IMR-90 (cell line): ENCODE measurements around the gene EPO. TPM values are rescaled to one million over a fixed set of nuclear protein-coding genes. Genes with fewer than 3 reads are reported as not detected.

Experiments used
- ATAC-seq: fragments of 200-7000 bp; cut with Tn5 transposase; 2 replicates; pipeline ENCODE4 v1.9.1; 2020; ENCODE audit warnings: low read depth, mild to moderate bottlenecking, moderate library complexity
- BruUV-seq: library from RNA; stranded (reverse); fragments of 400-500 nt; replicated peaks from 2 replicates; lab custom pipeline; 2021; lab: Mats Ljungman, UMichigan
- CTCF ChIA-PET: fragments of 300-600 bp; formaldehyde crosslinking; extraction: SDS; loops from one replicate; lab custom pipeline; 2021; ENCODE audit warnings: antibody characterized with exemption; lab: Yijun Ruan, JAX
- POLR2A ChIA-PET: fragments of 300-600 bp; sonication (Branson Sonifier 250); formaldehyde crosslinking; loops from one replicate; lab custom pipeline; 2022; ENCODE audit warnings: antibody characterized with exemption; ENCODE audit not compliant: unreplicated experiment; lab: Charles Lee
- DNase-seq: peaks from one replicate; pipeline ENCODE4 v3.0.0; 2013
- H2AFZ ChIP-seq: replicated peaks from 2 replicates; pipeline ENCODE3; 2013; ENCODE audit warnings: low read length, mild to moderate bottlenecking; ENCODE audit not compliant: poor library complexity
- H2AK5ac ChIP-seq: 2 replicates; pipeline ENCODE4 v1.6.1; 2013; ENCODE audit warnings: low read depth, low read length, inconsistent platforms
- H2AK9ac ChIP-seq: replicated peaks from 2 replicates; pipeline ENCODE3; 2013; ENCODE audit warnings: mild to moderate bottlenecking, low read depth, low read length, moderate library complexity; ENCODE audit not compliant: poor library complexity
- H2BK120ac ChIP-seq: 2 replicates; pipeline ENCODE4 v1.6.1; 2013; ENCODE audit warnings: low read depth, low read length, inconsistent platforms
- H2BK15ac ChIP-seq: 3 replicates; pipeline ENCODE4 v1.6.1; 2013; ENCODE audit warnings: low read depth, low read length, inconsistent platforms
- H2BK20ac ChIP-seq: 2 replicates; pipeline ENCODE4 v1.6.1; 2013; ENCODE audit warnings: low read depth, mild to moderate bottlenecking, inconsistent platforms, low read length, moderate library complexity
- H2BK5ac ChIP-seq: 2 replicates; pipeline ENCODE4 v1.6.1; 2013; ENCODE audit warnings: mild to moderate bottlenecking, low read depth, low read length, inconsistent platforms; ENCODE audit not compliant: poor library complexity, severe bottlenecking
- H3K14ac ChIP-seq: replicated peaks from 2 replicates; pipeline ENCODE4 v1.6.1; 2013; ENCODE audit warnings: low read depth, low read length, inconsistent platforms
- H3K18ac ChIP-seq: 2 replicates; pipeline ENCODE4 v1.6.1; 2013; ENCODE audit warnings: low read depth, low read length, control low read depth
- H3K23ac ChIP-seq: 2 replicates; pipeline ENCODE4 v1.6.1; 2013; ENCODE audit warnings: low read depth, low read length, inconsistent platforms
- H3K27ac ChIP-seq: 2 replicates; pipeline ENCODE4 v1.5.1; 2013; ENCODE audit warnings: mild to moderate bottlenecking, control low read depth, low read length; ENCODE audit not compliant: insufficient read depth
- H3K27me3 ChIP-seq: 2 replicates; pipeline ENCODE4 v1.6.1; 2013; ENCODE audit warnings: low read length; ENCODE audit not compliant: control insufficient read depth, insufficient read depth
- H3K36me3 ChIP-seq: 2 replicates; pipeline ENCODE4 v1.6.1; 2013; ENCODE audit warnings: low read length, mixed read lengths; ENCODE audit not compliant: control insufficient read depth, insufficient read depth
- H3K4ac ChIP-seq: 2 replicates; pipeline ENCODE4 v1.6.1; 2013; ENCODE audit warnings: low read depth, low read length, inconsistent platforms
- H3K4me1 ChIP-seq: 2 replicates; pipeline ENCODE4 v1.6.1; 2013; ENCODE audit warnings: low read length, mixed read lengths; ENCODE audit not compliant: control insufficient read depth, insufficient read depth
- H3K4me2 ChIP-seq: 2 replicates; pipeline ENCODE4 v1.6.1; 2013; ENCODE audit warnings: low read depth, mild to moderate bottlenecking, control low read depth, low read length, moderate library complexity
- H3K4me3 ChIP-seq: 2 replicates; pipeline ENCODE4 v1.5.1; 2013; ENCODE audit warnings: low read depth, mild to moderate bottlenecking, control low read depth, low read length, moderate library complexity; ENCODE audit not compliant: insufficient read depth
- H3K56ac ChIP-seq: 2 replicates; pipeline ENCODE4 v1.6.1; 2013; ENCODE audit warnings: low read length, inconsistent platforms; ENCODE audit not compliant: insufficient read depth; ENCODE audit errors: extremely low read depth
- H3K79me1 ChIP-seq, 2 experiments: 2 replicates each; pipeline ENCODE4 v1.6.1; 2013; ENCODE audit warnings: low read length in 2 of 2, inconsistent platforms in 1 of 2, low read depth in 1 of 2
- H3K9ac ChIP-seq: 2 replicates; pipeline ENCODE4 v1.6.1; 2013; ENCODE audit warnings: low read depth, low read length, control low read depth
- H3K9me1 ChIP-seq: 2 replicates; pipeline ENCODE4 v1.6.1; 2013; ENCODE audit warnings: low read length, inconsistent platforms; ENCODE audit not compliant: insufficient read depth
- H3K9me3 ChIP-seq: 2 replicates; pipeline ENCODE4 v1.6.1; 2013; ENCODE audit warnings: low read length; ENCODE audit not compliant: control insufficient read depth, insufficient read depth
- H4K20me1 ChIP-seq: 2 replicates; pipeline ENCODE4 v1.6.1; 2013; ENCODE audit warnings: low read length, inconsistent platforms; ENCODE audit not compliant: insufficient read depth
- H4K5ac ChIP-seq: 2 replicates; pipeline ENCODE4 v1.6.1; 2013; ENCODE audit warnings: mild to moderate bottlenecking, low read depth, low read length, control low read depth
- H4K8ac ChIP-seq, 2 experiments: 2 replicates each; pipeline ENCODE4 v1.6.1; 2013; ENCODE audit warnings: low read depth in 2 of 2, low read length in 2 of 2, control low read depth in 1 of 2, inconsistent platforms in 1 of 2
- H4K91ac ChIP-seq: 2 replicates; pipeline ENCODE4 v1.6.1; 2013; ENCODE audit warnings: low read depth, low read length, inconsistent platforms; ENCODE audit not compliant: insufficient read depth
- CEBPB ChIP-seq: IDR thresholded peaks from 2 replicates; pipeline ENCODE4 v1.6.1; 2012; ENCODE audit warnings: low read depth, low read length, improper control_type of control experiment
- CTCF ChIP-seq: conservative IDR thresholded peaks from 2 replicates; pipeline ENCODE4 v1.5.1; 2012; ENCODE audit warnings: mild to moderate bottlenecking, low read depth, low read length, improper control_type of control experiment
- WGBS, 2 experiments: methylation state at CpG; one replicate each; pipeline versions ENCODE4 v1.1.5 to v1.1.7; 2013; ENCODE audit warnings: missing lambda C conversion rate in 2 of 2; ENCODE audit not compliant: insufficient read length in 1 of 2; ENCODE audit errors: extremely low coverage in 2 of 2; 5-methylcytosine and 5-hydroxymethylcytosine counted together
- dilution Hi-C: fragments of 300-500 bp; cut with HindIII; formaldehyde crosslinking; loops from one replicate; pipeline ENCODE4 v1.14.3; 2018; ENCODE audit warnings: low sequenced_read_pairs; ENCODE audit not compliant: unreplicated experiment
- in situ Hi-C: fragments of 300-500 bp; cut with MboI; formaldehyde crosslinking; loops from 3 replicates; pipeline ENCODE4 v1.14.3; 2019; ENCODE audit warnings: low sequenced_read_pairs, inconsistent platforms, mixed read lengths
- intact Hi-C: fragments of 100-400 bp; cut with micrococcal nuclease; formaldehyde crosslinking; loops from 2 replicates; pipeline ENCODE4 v1.10.0; 2022
- polyA plus RNA-seq, 3 experiments: library from polyadenylated mRNA; depleted of rRNA; stranded (reverse); fragments of >200 nt; gene quantifications; 2 replicates each; pipeline ENCODE4 v1.2.3, GENCODE V29; 2012; ENCODE audit warnings: low replicate concordance in 1 of 3
- total RNA-seq: library from RNA; depleted of rRNA; stranded (reverse); fragments of >200 nt; gene quantifications from 2 replicates; pipeline ENCODE4 v1.2.3, GENCODE V29; 2012

The EPO gene
- total and polyA plus RNA-seq, 2 of the 4 experiments (the other 2 are of a cell fraction): not detected

- Histone ChIP-seq H3K23ac (no peak overlapping the region), H3K14ac (no peak overlapping the region), H3K79me1 (no peaks in the 10 kb centered on the region), H2AK5ac (no peak overlapping the region), H3K27me3 (peaks cover 37% of the 10 kb centered on the region), H3K4me3 (no peak overlapping the region), H3K4ac (no peak overlapping the region), H4K5ac (no peak overlapping the region), H2BK120ac (no peak overlapping the region), H4K20me1 (no peaks in the 10 kb centered on the region), H2BK15ac (no peak overlapping the region), H4K91ac (no peak overlapping the region), H3K56ac (no peak overlapping the region), H4K8ac (no peak overlapping the region), H3K9ac (no peak overlapping the region), H2BK5ac (no peak overlapping the region), H2AK9ac (no peak overlapping the region), H2BK20ac (no peak overlapping the region), H3K36me3 (no peaks in the 10 kb centered on the region), H3K4me1 (no peaks in the 10 kb centered on the region), H3K18ac (no peak overlapping the region), H3K9me3 (no peaks in the 10 kb centered on the region), H3K9me1 (no peaks in the 10 kb centered on the region), H3K4me2 (no peak overlapping the region), H2AFZ (no peak overlapping the region), H3K27ac (no peak overlapping the region)
- dilution Hi-C loops (no loop called here), in situ Hi-C loops (no loop called here), intact Hi-C loops (no loop called here)
- BruUV-seq: no TSS peak
- peak; percentile 1 for DNase-seq
- ChIA-PET POLR2A (no interaction called here), CTCF (no interaction called here)
- 70% methylated on average over 1 of the region's 3 CpGs; no CpG with 5 or more reads in 1 of the 2 experiments for WGBS, 2 experiments
- ATAC-seq: no peak
- TF ChIP-seq CEBPB (peak; percentile 41), CTCF (no peak)
Observed at GRCh38 chr7:100753750-100754149, 33.5 kb downstream of the EPO start.
